Right lobe of liver (tissue), 6 donors: ENCODE results near the gene CDRT4. TPM values are rescaled to one million over a fixed set of nuclear protein-coding genes. Genes with fewer than 3 reads are reported as not detected.
A peak's percentile ranks its signal among the peaks of the same experiment; 100 is the strongest.
"Not testable (repeated sequence)": the region's sequence is repeated elsewhere in the genome, so short reads cannot be mapped to it uniquely, and the experiment has no call there.

Experiments
- ATAC-seq, 4 donors: fragments of 200-7000 bp; cut with Tn5 transposase; one replicate each; pipeline ENCODE4 v1.9.1; 2020; ENCODE audit warnings: mild to moderate bottlenecking in 4 of 4, moderate library complexity in 4 of 4
- DNase-seq, 3 donors: peaks; one replicate each; pipeline ENCODE4 v3.0.0-alpha.2; 2020
- H3K27ac ChIP-seq, 3 donors: fragments of 200-600 bp; one replicate each; pipeline ENCODE4 v1.8.0; 2022
- H3K27me3 ChIP-seq, 2 donors: fragments of 200-600 bp; one replicate each; pipeline ENCODE4 v1.8.0; 2022
- H3K36me3 ChIP-seq, 4 donors: fragments of 200-600 bp; sonication (generic) in 1 of 4; one replicate each; pipeline versions ENCODE4 v1.5.1 to v1.8.0; 2017 to 2022; ENCODE audit warnings: control low read depth in 1 of 4
- H3K4me1 ChIP-seq, 4 donors: fragments of 200-600 bp; sonication (generic) in 1 of 4; one replicate each; pipeline versions ENCODE4 v1.5.1 to v1.8.0; 2017 to 2022; ENCODE audit warnings: control low read depth in 1 of 4
- H3K4me3 ChIP-seq, 3 donors: fragments of 200-600 bp; one replicate each; pipeline ENCODE4 v1.8.0; 2022
- H3K9me3 ChIP-seq, 4 donors: fragments of 200-600 bp; sonication (generic) in 1 of 4; one replicate each; pipeline versions ENCODE4 v1.5.1 to v1.8.0; 2017 to 2022; ENCODE audit warnings: control low read depth in 1 of 4
- CTCF ChIP-seq, 4 donors: fragments of 200-600 bp in 3 of 4; fragments of 450-650 bp in 1 of 4; IDR thresholded peaks; one replicate each; pipeline versions ENCODE4 v1.5.1 to v1.8.0; 2016 to 2022; ENCODE audit warnings: antibody characterized with exemption in 4 of 4, mild to moderate bottlenecking in 2 of 4
- POLR2A ChIP-seq: fragments of 450-650 bp; IDR thresholded peaks from one replicate; pipeline ENCODE4 v1.6.1; 2017; ENCODE audit warnings: antibody characterized with exemption, mild to moderate bottlenecking
- WGBS: methylation state at CpG from one replicate; pipeline ENCODE4 v1.1.6; 2018; ENCODE audit warnings: low coverage, low lambda C conversion rate; ENCODE audit not compliant: insufficient coverage; ENCODE audit errors: missing lambda C conversion rate; 5-methylcytosine and 5-hydroxymethylcytosine counted together
- intact Hi-C, 2 donors: fragments of 100-400 bp; cut with DNase I; formaldehyde crosslinking; loops; one replicate each; pipeline versions ENCODE4 v1.11.2 to v1.14.1; 2022
- total RNA-seq, 6 experiments: library from RNA; depleted of rRNA in 2 of 6; stranded (reverse); fragments of >200 nt in 2 of 6; fragmentation: NEBNext Ultra II Directional in 3 of 6; extraction: Animal tissue kit (Norgen Biotek cat#: 25700) in 3 of 6; gene quantifications; one replicate each; pipeline versions ENCODE4 v1.1.0 to v1.2.4, GENCODE V29; 2016 to 2023
- donor health status: DM: no; HTN: yes; CAD: no.
- donor health status: DM: no; HTN: no; CAD: no.
- donor health status: DM: no; HTN: no; CAD: no.
- donor health status: DM: no; HTN: yes; CAD: no.
- donor health status: DM: no; HTN: yes; CAD: no.

The CDRT4 gene
- total RNA-seq, 6 experiments from 2014 or later = 0.43 to 3.3 (median 1.3) TPM

GRCh38 chr17:15509095-15509494 lies 41.7 kb upstream of the CDRT4 start:
- ATAC-seq (no peak), DNase-seq (no peak)
- no peaks in the 10 kb centered on the region for H3K27me3 ChIP-seq
- 86% methylated on average over 4 of the region's 5 CpGs for WGBS
- no peak overlapping the region for H3K27ac ChIP-seq
- no peaks in the 10 kb centered on the region for H3K36me3 ChIP-seq
- H3K9me3 ChIP-seq = no peaks in the 10 kb centered on the region
- TF ChIP-seq POLR2A = no peak
- intact Hi-C loops = loop anchor here (5.0 to 10.0 kb wide), 2 partner anchors 237 to 244 kb away; partner anchors contain the start of gene PMP22 (in 1 of the 2)
- H3K4me3 ChIP-seq = no peak overlapping the region
- H3K4me1 ChIP-seq = no peaks in the 10 kb centered on the region

GRCh38 chr17:15508466-15508865 lies 41.0 kb upstream of the CDRT4 start:
- no peak for ATAC-seq
- Histone ChIP-seq H3K9me3 (no peaks in the 10 kb centered on the region), H3K4me1 (no peaks in the 10 kb centered on the region), H3K27ac (no peak overlapping the region), H3K27me3 (no peaks in the 10 kb centered on the region), H3K4me3 (no peak overlapping the region), H3K36me3 (no peaks in the 10 kb centered on the region)
- intact Hi-C loops = loop anchor here (5.0 to 10.0 kb wide), 2 partner anchors 236 to 244 kb away; partner anchors contain the start of gene PMP22 (in 1 of the 2)
- TF ChIP-seq POLR2A = no peak
- TF ChIP-seq CTCF (IDR thresholded peaks at IDR 0.05) = no peak
- 50% methylated on average over 7 of the region's 7 CpGs for WGBS
- DNase-seq = no peak

DNA sequence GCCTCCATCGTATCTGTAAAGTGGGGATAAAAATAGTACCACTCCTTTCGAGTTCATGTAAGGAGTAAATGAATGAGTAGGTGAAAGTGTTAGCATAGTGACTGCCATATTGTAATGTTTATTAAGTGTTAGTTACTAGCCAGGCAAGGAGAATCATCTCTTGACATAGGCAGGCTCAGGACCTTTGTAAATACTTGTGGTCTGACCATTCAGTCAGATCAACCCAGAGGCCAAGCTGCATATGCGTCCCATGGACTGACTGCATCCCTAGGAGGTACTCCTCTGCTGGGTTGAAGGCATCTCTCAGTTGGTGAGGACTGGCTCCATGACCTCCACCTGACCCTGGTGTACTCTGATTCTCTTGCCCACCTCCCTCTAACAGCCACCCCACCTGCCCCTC lies 40.5 kb upstream of the CDRT4 start:
- no peaks in the 10 kb centered on the region for H3K4me1 ChIP-seq
- no peak for TF ChIP-seq POLR2A
- TF ChIP-seq CTCF (IDR thresholded peaks at IDR 0.05) = no peak
- 88% methylated on average over 2 of the region's 3 CpGs for WGBS
- H3K4me3 ChIP-seq = no peak overlapping the region
- H3K27me3 ChIP-seq = no peaks in the 10 kb centered on the region
- H3K27ac ChIP-seq = no peak overlapping the region
- no peaks in the 10 kb centered on the region for H3K36me3 ChIP-seq
- H3K9me3 ChIP-seq = no peaks in the 10 kb centered on the region
- DNase-seq (no peak), ATAC-seq (peak in 1 of 4 donors; percentile 19)
- intact Hi-C loops = loop anchor here (5.0 to 10.0 kb wide), 2 partner anchors 236 to 243 kb away; partner anchors contain the start of gene PMP22 (in 1 of the 2)

- intact Hi-C loops = loop anchor here (5.0 to 10.0 kb wide), 2 partner anchors 235 to 242 kb away; partner anchors contain the start of gene PMP22 (in 1 of the 2)
- TF ChIP-seq POLR2A (no peak), CTCF (IDR thresholded peaks at IDR 0.05) (no peak)
- WGBS = 100% methylated on average over 2 of the region's 9 CpGs
Observed at GRCh38 chr17:15507001-15507400, 39.6 kb upstream of the CDRT4 start.

DNA sequence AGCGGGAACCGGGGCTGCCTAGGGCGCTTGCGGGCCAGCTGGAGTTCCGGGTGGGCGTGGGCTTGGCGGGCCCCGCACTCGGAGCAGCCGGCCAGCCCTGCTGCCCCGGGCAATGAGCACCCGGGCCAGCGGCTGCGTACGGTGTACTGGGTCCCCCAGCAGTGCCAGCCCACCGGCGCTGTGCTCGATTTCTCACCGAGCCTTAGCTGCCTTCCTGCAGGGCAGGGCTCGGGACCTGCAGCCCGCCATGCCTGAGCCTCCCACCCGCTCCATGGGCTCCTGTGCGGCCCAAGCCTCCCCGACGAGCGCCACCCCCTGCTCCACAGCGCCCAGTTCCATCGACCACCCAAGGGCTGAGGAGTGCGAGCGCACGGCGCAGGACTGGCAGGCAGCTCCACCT lies 38.3 kb upstream of the CDRT4 start:
- not testable (repeated sequence) for ATAC-seq, H3K4me1 ChIP-seq, H3K4me3 ChIP-seq, H3K9me3 ChIP-seq, H3K27me3 ChIP-seq, DNase-seq, H3K27ac ChIP-seq, H3K36me3 ChIP-seq
- WGBS = 100% methylated on average over 1 of the region's 32 CpGs
- intact Hi-C loops = loop anchor here (5.0 to 10.0 kb wide), 2 partner anchors 233 to 241 kb away; partner anchors contain the start of gene PMP22 (in 1 of the 2)

More at GRCh38 chr17:15507001-15507400, 39.6 kb upstream of the CDRT4 start:
- Histone ChIP-seq H3K9me3 (no peaks in the 10 kb centered on the region), H3K4me1 (no peaks in the 10 kb centered on the region), H3K36me3 (no peaks in the 10 kb centered on the region), H3K27ac (no peak overlapping the region), H3K27me3 (no peaks in the 10 kb centered on the region), H3K4me3 (no peak overlapping the region)
- ATAC-seq = no peak
- DNase-seq = no peak
